SU-DHL-6 (cell line): ENCODE results near the gene FARP2.
"Not testable (repeated sequence)": the region's sequence is repeated elsewhere in the genome, so short reads cannot be mapped to it uniquely, and the experiment has no call there.

ENCODE experiments used
- H2AFZ ChIP-seq: fragments of 200-600 bp; sonication (generic); 2 replicates; pipeline ENCODE4 v1.6.1; 2014; ENCODE audit warnings: low read depth, mild to moderate bottlenecking, moderate library complexity, mixed read lengths, antibody characterized with exemption, low read length; ENCODE audit not compliant: severe bottlenecking
- H3F3A ChIP-seq: fragments of 200-600 bp; shearing (Covaris generic); 2 replicates; pipeline ENCODE4 v1.6.0; 2016; ENCODE audit warnings: antibody characterized with exemption, mild to moderate bottlenecking; ENCODE audit not compliant: insufficient read depth
- H3K27ac ChIP-seq: fragments of 200-600 bp; sonication (generic); 2 replicates; pipeline ENCODE4 v1.5.1; 2016; ENCODE audit warnings: low read depth, mild to moderate bottlenecking, low read length, moderate library complexity, mixed read lengths
- H3K27me3 ChIP-seq: fragments of 200-600 bp; sonication (generic), shearing (Covaris generic); 2 replicates; pipeline ENCODE4 v1.6.0; 2014; ENCODE audit warnings: mild to moderate bottlenecking, low read length
- H3K36me3 ChIP-seq: fragments of 200-600 bp; sonication (generic); 2 replicates; pipeline ENCODE4 v1.6.1; 2014; ENCODE audit warnings: mild to moderate bottlenecking, low read length, mixed read lengths
- H3K4me2 ChIP-seq: fragments of 300-600, 200-600 bp; shearing (Covaris generic), sonication (generic); 2 replicates; pipeline ENCODE4 v1.6.0; 2014; ENCODE audit warnings: low read length, low read depth, mild to moderate bottlenecking; ENCODE audit not compliant: poor library complexity, severe bottlenecking
- H3K4me3 ChIP-seq: fragments of 200-600 bp; sonication (generic); 2 replicates; pipeline ENCODE4 v1.5.1; 2014; ENCODE audit warnings: antibody characterized with exemption, low read length, mild to moderate bottlenecking, mixed read lengths; ENCODE audit not compliant: insufficient read depth, poor library complexity, severe bottlenecking
- H3K79me2 ChIP-seq: fragments of 200-600 bp; sonication (generic); 2 replicates; pipeline ENCODE4 v1.6.1; 2014; ENCODE audit warnings: mild to moderate bottlenecking, low read length, moderate library complexity; ENCODE audit not compliant: insufficient read depth
- H3K9ac ChIP-seq: fragments of 200-600 bp; sonication (generic); 2 replicates; pipeline ENCODE4 v1.7.0; 2014; ENCODE audit warnings: mild to moderate bottlenecking, low read length
- H3K9me2 ChIP-seq: fragments of 200-600 bp; sonication (generic); replicated peaks from 2 replicates; pipeline ENCODE4 v1.6.1; 2014; ENCODE audit warnings: low read length; ENCODE audit not compliant: insufficient read depth
- H3K9me3 ChIP-seq: fragments of 200-600 bp; sonication (generic); 2 replicates; pipeline ENCODE4 v1.6.1; 2014; ENCODE audit warnings: low read length, mixed read lengths; ENCODE audit not compliant: insufficient read depth
- H4K20me1 ChIP-seq: fragments of 200-600 bp; sonication (generic); 2 replicates; pipeline ENCODE4 v1.6.1; 2014; ENCODE audit warnings: low read depth, mild to moderate bottlenecking, antibody characterized with exemption, low read length, moderate library complexity, mixed read lengths
- EZH2phosphoT487 ChIP-seq: fragments of 200-600 bp; sonication (generic), shearing (Covaris generic); conservative IDR thresholded peaks from 2 replicates; pipeline ENCODE4 v1.6.1; 2018; ENCODE audit warnings: mild to moderate bottlenecking, antibody characterized with exemption, low read length, moderate library complexity, mixed read lengths
- TF ChIP-seq, protein P1 (sequence below): fragments of 200-600 bp; sonication (generic); IDR thresholded peaks from one replicate; pipeline ENCODE4 v1.5.1; 2017; ENCODE audit warnings: antibody characterized with exemption, mild to moderate bottlenecking, low read length, moderate library complexity; ENCODE audit not compliant: insufficient read depth, poor library complexity, severe bottlenecking

The FARP2 gene

DNA sequence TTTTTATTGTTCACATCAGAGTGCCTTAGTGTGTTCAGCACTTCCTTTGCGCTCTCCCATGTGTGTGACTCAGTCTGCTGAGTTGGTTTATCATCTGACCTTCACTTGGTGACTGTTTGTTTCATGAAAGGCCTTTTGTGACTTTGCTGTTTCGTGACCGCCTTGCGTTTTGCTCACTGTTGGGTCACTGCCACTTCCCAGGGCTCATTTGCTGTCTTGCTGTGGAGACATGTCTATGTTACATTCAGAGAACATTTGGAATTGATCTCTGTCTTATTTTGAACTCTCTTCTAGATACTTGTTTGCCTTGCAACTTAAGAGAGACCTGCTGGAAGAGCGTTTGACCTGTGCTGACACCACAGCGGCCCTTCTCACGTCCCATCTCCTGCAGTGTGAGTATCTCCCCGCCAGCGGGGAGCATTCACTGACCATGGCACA, 54.7 kb downstream of the FARP2 start:
- Histone ChIP-seq H3K27ac (no peak overlapping the region), H3K79me2 (no peaks in the 10 kb centered on the region), H3K36me3 (no peaks in the 10 kb centered on the region), H3K9ac (no peak overlapping the region), H3K4me2 (no peak overlapping the region), H2AFZ (no peak overlapping the region), H3K9me2 (no peaks in the 10 kb centered on the region), H4K20me1 (no peaks in the 10 kb centered on the region), H3F3A (no peaks in the 10 kb centered on the region), H3K9me3 (no peaks in the 10 kb centered on the region), H3K4me3 (no peak overlapping the region), H3K27me3 (no peaks in the 10 kb centered on the region)
- TF ChIP-seq, protein P1, sequence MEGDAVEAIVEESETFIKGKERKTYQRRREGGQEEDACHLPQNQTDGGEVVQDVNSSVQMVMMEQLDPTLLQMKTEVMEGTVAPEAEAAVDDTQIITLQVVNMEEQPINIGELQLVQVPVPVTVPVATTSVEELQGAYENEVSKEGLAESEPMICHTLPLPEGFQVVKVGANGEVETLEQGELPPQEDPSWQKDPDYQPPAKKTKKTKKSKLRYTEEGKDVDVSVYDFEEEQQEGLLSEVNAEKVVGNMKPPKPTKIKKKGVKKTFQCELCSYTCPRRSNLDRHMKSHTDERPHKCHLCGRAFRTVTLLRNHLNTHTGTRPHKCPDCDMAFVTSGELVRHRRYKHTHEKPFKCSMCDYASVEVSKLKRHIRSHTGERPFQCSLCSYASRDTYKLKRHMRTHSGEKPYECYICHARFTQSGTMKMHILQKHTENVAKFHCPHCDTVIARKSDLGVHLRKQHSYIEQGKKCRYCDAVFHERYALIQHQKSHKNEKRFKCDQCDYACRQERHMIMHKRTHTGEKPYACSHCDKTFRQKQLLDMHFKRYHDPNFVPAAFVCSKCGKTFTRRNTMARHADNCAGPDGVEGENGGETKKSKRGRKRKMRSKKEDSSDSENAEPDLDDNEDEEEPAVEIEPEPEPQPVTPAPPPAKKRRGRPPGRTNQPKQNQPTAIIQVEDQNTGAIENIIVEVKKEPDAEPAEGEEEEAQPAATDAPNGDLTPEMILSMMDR = no peak
- no peak for TF ChIP-seq EZH2phosphoT487

GRCh38 chr2:241412144-241412543, 56.1 kb downstream of the FARP2 start:
- H3K4me2 ChIP-seq = no peak overlapping the region
- H3K9me3 ChIP-seq = no peaks in the 10 kb centered on the region
- H4K20me1 ChIP-seq = no peaks in the 10 kb centered on the region
- no peaks in the 10 kb centered on the region for H3F3A ChIP-seq
- no peaks in the 10 kb centered on the region for H3K27me3 ChIP-seq
- no peaks in the 10 kb centered on the region for H3K9me2 ChIP-seq
- H3K4me3 ChIP-seq = no peak overlapping the region
- H2AFZ ChIP-seq = no peak overlapping the region
- H3K27ac ChIP-seq = no peak overlapping the region
- H3K36me3 ChIP-seq = no peaks in the 10 kb centered on the region
- H3K9ac ChIP-seq = no peak overlapping the region
- H3K79me2 ChIP-seq = no peaks in the 10 kb centered on the region
- TF ChIP-seq, protein P1 = no peak
- TF ChIP-seq EZH2phosphoT487 = no peak

- not testable (repeated sequence) for H4K20me1 ChIP-seq
Observed at GRCh38 chr2:241413501-241413900, 57.4 kb downstream of the FARP2 start.

GRCh38 chr2:241413929-241414580, 58.0 kb downstream of the FARP2 start:
- H3K27me3 ChIP-seq = no peaks in the 10 kb centered on the region
- H3K9me2 ChIP-seq = no peaks in the 10 kb centered on the region
- H3K36me3 ChIP-seq = no peaks in the 10 kb centered on the region
- TF ChIP-seq EZH2phosphoT487 = no peak
- TF ChIP-seq, protein P1 = no peak
- H3K27ac ChIP-seq = no peak overlapping the region
- no peak overlapping the region for H3K9ac ChIP-seq
- H3F3A ChIP-seq = no peaks in the 10 kb centered on the region
- H3K9me3 ChIP-seq = no peaks in the 10 kb centered on the region
- no peak overlapping the region for H3K4me2 ChIP-seq
- H4K20me1 ChIP-seq = no peaks in the 10 kb centered on the region
- no peak overlapping the region for H2AFZ ChIP-seq
- no peaks in the 10 kb centered on the region for H3K79me2 ChIP-seq
- no peak overlapping the region for H3K4me3 ChIP-seq

More at GRCh38 chr2:241413501-241413900, 57.4 kb downstream of the FARP2 start:
- not testable (repeated sequence) for H3K4me3 ChIP-seq, H3K4me2 ChIP-seq, H3K9me2 ChIP-seq, H3F3A ChIP-seq, H3K9me3 ChIP-seq, H3K9ac ChIP-seq, H2AFZ ChIP-seq, H3K36me3 ChIP-seq, H3K79me2 ChIP-seq, H3K27me3 ChIP-seq, H3K27ac ChIP-seq
